Stimulated activated naive CD8-positive, alpha-beta T cell treated with anti-CD3 and anti-CD28 coated beads, Interleukin-15, Interleukin-2, amounts not matched to agents 100 ng/mL and 50 ng/mL, for 24 hours (primary cell): ENCODE results near the gene PDE4D.
"Not testable (repeated sequence)": the region's sequence is repeated elsewhere in the genome, so short reads cannot be mapped to it uniquely, and the experiment has no call there.

Source experiments
- H3K27ac Mint-ChIP-seq: one replicate; pipeline ENCODE4 v1.8.0; 2021; ENCODE audit warnings: mild to moderate bottlenecking, mixed read lengths
- H3K27me3 Mint-ChIP-seq: one replicate; pipeline ENCODE4 v1.8.0; 2021; ENCODE audit warnings: mixed read lengths
- H3K36me3 Mint-ChIP-seq: one replicate; pipeline ENCODE4 v1.8.0; 2021; ENCODE audit warnings: low read depth, mixed read lengths
- H3K4me1 Mint-ChIP-seq: one replicate; pipeline ENCODE4 v1.8.0; 2021; ENCODE audit warnings: low read depth, mixed read lengths
- H3K4me3 Mint-ChIP-seq: one replicate; pipeline ENCODE4 v1.8.0; 2021; ENCODE audit warnings: mild to moderate bottlenecking, mixed read lengths
- H3K9me3 Mint-ChIP-seq: one replicate; pipeline ENCODE4 v1.8.0; 2021; ENCODE audit warnings: mixed read lengths

Gene PDE4D

GRCh38 chr5:59394956-59395355, 498.6 kb downstream of the PDE4D start:
- not testable (repeated sequence) for H3K27ac Mint-ChIP-seq, H3K27me3 Mint-ChIP-seq, H3K4me3 Mint-ChIP-seq, H3K9me3 Mint-ChIP-seq, H3K4me1 Mint-ChIP-seq, H3K36me3 Mint-ChIP-seq

- H3K4me1 Mint-ChIP-seq: no peaks in the 10 kb centered on the region
- H3K9me3 Mint-ChIP-seq: no peaks in the 10 kb centered on the region
- no peak overlapping the region for H3K4me3 Mint-ChIP-seq
- peaks cover 3% of the 10 kb centered on the region for H3K27me3 Mint-ChIP-seq
- H3K27ac Mint-ChIP-seq: no peak overlapping the region
- H3K36me3 Mint-ChIP-seq: no peaks in the 10 kb centered on the region
Measured at GRCh38 chr5:59393585-59394420, 499.7 kb downstream of the PDE4D start.

- H3K9me3 Mint-ChIP-seq: no peaks in the 10 kb centered on the region
- no peak overlapping the region for H3K27ac Mint-ChIP-seq
Measured at GRCh38 chr5:59391576-59391975, 501.9 kb downstream of the PDE4D start.

GRCh38 chr5:59390989-59391388, 502.5 kb downstream of the PDE4D start:
- H3K36me3 Mint-ChIP-seq: no peaks in the 10 kb centered on the region
- H3K4me3 Mint-ChIP-seq: no peak overlapping the region
- no peak overlapping the region for H3K27ac Mint-ChIP-seq
- H3K27me3 Mint-ChIP-seq: peaks cover 9% of the 10 kb centered on the region
- no peaks in the 10 kb centered on the region for H3K9me3 Mint-ChIP-seq
- H3K4me1 Mint-ChIP-seq: no peaks in the 10 kb centered on the region

More at GRCh38 chr5:59391576-59391975, 501.9 kb downstream of the PDE4D start:
- Mint-ChIP-seq H3K27me3 (peaks cover 9% of the 10 kb centered on the region), H3K4me3 (no peak overlapping the region), H3K36me3 (no peaks in the 10 kb centered on the region), H3K4me1 (no peaks in the 10 kb centered on the region)

GRCh38 chr5:59390074-59390659, 503.4 kb downstream of the PDE4D start:
- Mint-ChIP-seq H3K36me3 (no peaks in the 10 kb centered on the region), H3K27ac (no peak overlapping the region), H3K4me1 (no peaks in the 10 kb centered on the region), H3K9me3 (no peaks in the 10 kb centered on the region), H3K4me3 (no peak overlapping the region), H3K27me3 (peaks cover 9% of the 10 kb centered on the region)

- no peak overlapping the region for H3K27ac Mint-ChIP-seq
- no peak overlapping the region for H3K4me3 Mint-ChIP-seq
- H3K27me3 Mint-ChIP-seq: peaks cover 9% of the 10 kb centered on the region
- H3K36me3 Mint-ChIP-seq: no peaks in the 10 kb centered on the region
- H3K9me3 Mint-ChIP-seq: no peaks in the 10 kb centered on the region
- H3K4me1 Mint-ChIP-seq: no peaks in the 10 kb centered on the region
Measured at GRCh38 chr5:59387127-59387526, 506.4 kb downstream of the PDE4D start.

- Mint-ChIP-seq H3K27ac (no peak overlapping the region), H3K27me3 (peaks cover 9% of the 10 kb centered on the region), H3K4me3 (no peak overlapping the region), H3K36me3 (no peaks in the 10 kb centered on the region), H3K4me1 (no peaks in the 10 kb centered on the region), H3K9me3 (no peaks in the 10 kb centered on the region)
Measured at GRCh38 chr5:59385700-59386099, 507.8 kb downstream of the PDE4D start.

- no peaks in the 10 kb centered on the region for H3K36me3 Mint-ChIP-seq
- H3K4me3 Mint-ChIP-seq: no peak overlapping the region
- peak overlapping the region; percentile 66 for H3K27ac Mint-ChIP-seq
- H3K4me1 Mint-ChIP-seq: peaks cover 6% of the 10 kb centered on the region
- no peaks in the 10 kb centered on the region for H3K27me3 Mint-ChIP-seq
- H3K9me3 Mint-ChIP-seq: no peaks in the 10 kb centered on the region
Measured at GRCh38 chr5:59380350-59380951, 513.1 kb downstream of the PDE4D start.

GRCh38 chr5:59374036-59374435, 519.5 kb downstream of the PDE4D start:
- H3K36me3 Mint-ChIP-seq, H3K27ac Mint-ChIP-seq, H3K4me3 Mint-ChIP-seq, H3K4me1 Mint-ChIP-seq: not testable (repeated sequence)
- peaks cover 17% of the 10 kb centered on the region for H3K9me3 Mint-ChIP-seq
- peaks cover 18% of the 10 kb centered on the region for H3K27me3 Mint-ChIP-seq

GRCh38 chr5:59371525-59372127, 521.9 kb downstream of the PDE4D start:
- Mint-ChIP-seq H3K27ac (no peak overlapping the region), H3K9me3 (peaks cover 17% of the 10 kb centered on the region), H3K27me3 (peaks cover 18% of the 10 kb centered on the region), H3K4me3 (no peak overlapping the region), H3K4me1 (peaks cover 8% of the 10 kb centered on the region), H3K36me3 (no peaks in the 10 kb centered on the region)

- Mint-ChIP-seq H3K27me3 (peaks cover 19% of the 10 kb centered on the region), H3K27ac (no peak overlapping the region), H3K4me3 (no peak overlapping the region), H3K9me3 (peaks cover 7% of the 10 kb centered on the region), H3K36me3 (no peaks in the 10 kb centered on the region), H3K4me1 (peaks cover 8% of the 10 kb centered on the region)
Measured at GRCh38 chr5:59368951-59369350, 524.6 kb downstream of the PDE4D start.

GRCh38 chr5:59367791-59368394, 525.6 kb downstream of the PDE4D start:
- Mint-ChIP-seq H3K9me3 (no peaks in the 10 kb centered on the region), H3K4me3 (no peak overlapping the region), H3K4me1 (peaks cover 8% of the 10 kb centered on the region), H3K27me3 (peaks cover 12% of the 10 kb centered on the region), H3K36me3 (no peaks in the 10 kb centered on the region), H3K27ac (no peak overlapping the region)

GRCh38 chr5:59366784-59367183, 526.7 kb downstream of the PDE4D start:
- H3K4me1 Mint-ChIP-seq: peaks cover 8% of the 10 kb centered on the region
- H3K36me3 Mint-ChIP-seq: no peaks in the 10 kb centered on the region
- H3K27ac Mint-ChIP-seq: no peak overlapping the region
- no peak overlapping the region for H3K4me3 Mint-ChIP-seq
- no peaks in the 10 kb centered on the region for H3K9me3 Mint-ChIP-seq
- peaks cover 12% of the 10 kb centered on the region for H3K27me3 Mint-ChIP-seq

- H3K4me3 Mint-ChIP-seq: no peak overlapping the region
- H3K27me3 Mint-ChIP-seq: peaks cover 4% of the 10 kb centered on the region
- no peaks in the 10 kb centered on the region for H3K36me3 Mint-ChIP-seq
- H3K9me3 Mint-ChIP-seq: no peaks in the 10 kb centered on the region
- H3K4me1 Mint-ChIP-seq: no peaks in the 10 kb centered on the region
- H3K27ac Mint-ChIP-seq: no peak overlapping the region
Measured at GRCh38 chr5:59362438-59362837, 531.1 kb downstream of the PDE4D start.

- H3K27ac Mint-ChIP-seq: no peak overlapping the region
- no peak overlapping the region for H3K4me3 Mint-ChIP-seq
- H3K9me3 Mint-ChIP-seq: no peaks in the 10 kb centered on the region
- H3K27me3 Mint-ChIP-seq: peaks cover 4% of the 10 kb centered on the region
- H3K36me3 Mint-ChIP-seq: no peaks in the 10 kb centered on the region
- no peaks in the 10 kb centered on the region for H3K4me1 Mint-ChIP-seq
Measured at GRCh38 chr5:59361454-59361853, 532.1 kb downstream of the PDE4D start.
